Omental fat pad (tissue), 4 donors: ENCODE data around the gene CLK3. TPM values are rescaled to one million over a fixed set of nuclear protein-coding genes. Genes with fewer than 3 reads are reported as not detected.
"Not testable (repeated sequence)": the region's sequence is repeated elsewhere in the genome, so short reads cannot be mapped to it uniquely, and the experiment has no call there.

ENCODE experiments used
- ATAC-seq: fragments of 150-250 bp; one replicate; pipeline ENCODE4 v1.9.1; 2016; ENCODE audit warnings: mild to moderate bottlenecking, moderate library complexity; ENCODE audit not compliant: low FRiP score
- DNase-seq: peaks from one replicate; pipeline ENCODE4 v3.0.0-alpha.2; 2019; ENCODE audit warnings: low spot score
- CTCF ChIP-seq, 3 donors: fragments of 450-650 bp; IDR thresholded peaks; one replicate each; pipeline ENCODE4 v1.5.1; 2016 to 2017; ENCODE audit warnings: antibody characterized with exemption in 3 of 3, mild to moderate bottlenecking in 3 of 3, moderate library complexity in 2 of 3
- total RNA-seq, 4 donors: library from RNA; depleted of rRNA; stranded (reverse); fragments of >200 nt; gene quantifications; one replicate each; pipeline ENCODE4 v1.1.0, GENCODE V29; 2016

CLK3 gene
- total RNA-seq, 4 donors from 2014 or later, result 83.8 to 153 (median 103) TPM

- DNase-seq, result no peak
- no peak for TF ChIP-seq CTCF (IDR thresholded peaks at IDR 0.05)
- ATAC-seq, result no peak
Measured at GRCh38 chr15:74593122-74593521, 22.5 kb upstream of the CLK3 start.

- DNase-seq (no peak), ATAC-seq (no peak)
- TF ChIP-seq CTCF (IDR thresholded peaks at IDR 0.05), result no peak
Measured at GRCh38 chr15:74594455-74594854, 21.2 kb upstream of the CLK3 start.

GRCh38 chr15:74595271-74595670, 20.4 kb upstream of the CLK3 start:
- DNase-seq, result no peak
- no peak for ATAC-seq
- no peak for TF ChIP-seq CTCF (IDR thresholded peaks at IDR 0.05)

- not testable (repeated sequence) for DNase-seq
- ATAC-seq, result peak; percentile 44
Measured at GRCh38 chr15:74596736-74597135, 18.9 kb upstream of the CLK3 start.

GRCh38 chr15:74597146-74597705, 18.4 kb upstream of the CLK3 start:
- not testable (repeated sequence) for DNase-seq, ATAC-seq

GRCh38 chr15:74598126-74598842, 17.4 kb upstream of the CLK3 start:
- TF ChIP-seq CTCF (IDR thresholded peaks at IDR 0.05), result no peak
- peak; percentile 93 for DNase-seq
- ATAC-seq, result peak; percentile 97

GRCh38 chr15:74599156-74599555, 16.5 kb upstream of the CLK3 start:
- no peak for TF ChIP-seq CTCF (IDR thresholded peaks at IDR 0.05)
- no peak for DNase-seq
- ATAC-seq, result no peak

- ATAC-seq, result no peak
- DNase-seq, result no peak
- TF ChIP-seq CTCF (IDR thresholded peaks at IDR 0.05), result no peak
Measured at GRCh38 chr15:74603026-74603788, 12.4 kb upstream of the CLK3 start.
